ENCODE measurements around the gene DLG5. TPM values are rescaled to one million over a fixed set of nuclear protein-coding genes. Genes with fewer than 3 reads are reported as not detected.

DLG5 gene
- total and polyA plus RNA-seq, 9 of the 15 experiments (the other 6 are each of a cell fraction or from before 2014, with no cell fraction given): 1.4 to 26.8 (median 11.2) TPM

DNA sequence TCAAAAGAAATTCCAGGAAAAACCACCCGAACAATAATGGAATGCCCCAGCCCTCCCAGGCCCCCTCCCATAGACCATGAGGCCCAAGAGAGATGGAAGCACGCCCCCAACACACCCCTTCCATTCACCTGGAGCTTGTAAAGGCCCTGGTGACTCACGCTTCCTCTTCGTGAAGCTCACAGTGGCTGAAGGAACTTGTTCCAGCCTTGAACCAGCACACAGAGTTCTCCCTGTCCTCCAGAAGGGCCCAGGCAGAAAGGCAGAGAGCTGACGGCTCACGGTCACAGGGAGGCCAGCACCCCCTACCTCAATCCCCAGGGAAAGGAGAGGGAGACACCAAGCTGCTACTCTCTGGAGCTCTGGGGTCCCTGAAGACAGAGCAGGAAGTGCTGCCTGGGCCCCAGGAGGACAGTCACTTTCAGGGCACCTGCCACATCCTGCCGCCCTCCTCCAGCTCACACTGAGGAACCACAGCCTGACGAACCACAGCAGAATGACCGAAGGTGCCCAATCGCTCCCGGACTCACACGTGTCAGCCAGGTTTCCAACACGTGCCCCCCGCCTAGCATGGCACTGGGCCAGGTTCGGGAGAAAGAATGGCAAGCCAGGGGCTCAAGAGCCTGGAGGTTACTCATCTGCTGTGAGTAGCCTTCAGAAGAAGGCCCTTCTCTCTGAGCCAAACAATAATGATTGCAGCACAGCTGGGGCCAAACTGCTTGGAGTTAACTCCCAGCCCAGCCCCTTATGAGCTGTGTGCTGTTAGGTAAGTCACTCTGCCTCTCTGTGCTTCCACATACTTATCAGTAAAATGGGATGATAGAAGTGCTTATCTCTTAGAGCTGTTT lies 52.8 kb downstream of the DLG5 start (continued):
- TF ChIP-seq, protein P1, sequence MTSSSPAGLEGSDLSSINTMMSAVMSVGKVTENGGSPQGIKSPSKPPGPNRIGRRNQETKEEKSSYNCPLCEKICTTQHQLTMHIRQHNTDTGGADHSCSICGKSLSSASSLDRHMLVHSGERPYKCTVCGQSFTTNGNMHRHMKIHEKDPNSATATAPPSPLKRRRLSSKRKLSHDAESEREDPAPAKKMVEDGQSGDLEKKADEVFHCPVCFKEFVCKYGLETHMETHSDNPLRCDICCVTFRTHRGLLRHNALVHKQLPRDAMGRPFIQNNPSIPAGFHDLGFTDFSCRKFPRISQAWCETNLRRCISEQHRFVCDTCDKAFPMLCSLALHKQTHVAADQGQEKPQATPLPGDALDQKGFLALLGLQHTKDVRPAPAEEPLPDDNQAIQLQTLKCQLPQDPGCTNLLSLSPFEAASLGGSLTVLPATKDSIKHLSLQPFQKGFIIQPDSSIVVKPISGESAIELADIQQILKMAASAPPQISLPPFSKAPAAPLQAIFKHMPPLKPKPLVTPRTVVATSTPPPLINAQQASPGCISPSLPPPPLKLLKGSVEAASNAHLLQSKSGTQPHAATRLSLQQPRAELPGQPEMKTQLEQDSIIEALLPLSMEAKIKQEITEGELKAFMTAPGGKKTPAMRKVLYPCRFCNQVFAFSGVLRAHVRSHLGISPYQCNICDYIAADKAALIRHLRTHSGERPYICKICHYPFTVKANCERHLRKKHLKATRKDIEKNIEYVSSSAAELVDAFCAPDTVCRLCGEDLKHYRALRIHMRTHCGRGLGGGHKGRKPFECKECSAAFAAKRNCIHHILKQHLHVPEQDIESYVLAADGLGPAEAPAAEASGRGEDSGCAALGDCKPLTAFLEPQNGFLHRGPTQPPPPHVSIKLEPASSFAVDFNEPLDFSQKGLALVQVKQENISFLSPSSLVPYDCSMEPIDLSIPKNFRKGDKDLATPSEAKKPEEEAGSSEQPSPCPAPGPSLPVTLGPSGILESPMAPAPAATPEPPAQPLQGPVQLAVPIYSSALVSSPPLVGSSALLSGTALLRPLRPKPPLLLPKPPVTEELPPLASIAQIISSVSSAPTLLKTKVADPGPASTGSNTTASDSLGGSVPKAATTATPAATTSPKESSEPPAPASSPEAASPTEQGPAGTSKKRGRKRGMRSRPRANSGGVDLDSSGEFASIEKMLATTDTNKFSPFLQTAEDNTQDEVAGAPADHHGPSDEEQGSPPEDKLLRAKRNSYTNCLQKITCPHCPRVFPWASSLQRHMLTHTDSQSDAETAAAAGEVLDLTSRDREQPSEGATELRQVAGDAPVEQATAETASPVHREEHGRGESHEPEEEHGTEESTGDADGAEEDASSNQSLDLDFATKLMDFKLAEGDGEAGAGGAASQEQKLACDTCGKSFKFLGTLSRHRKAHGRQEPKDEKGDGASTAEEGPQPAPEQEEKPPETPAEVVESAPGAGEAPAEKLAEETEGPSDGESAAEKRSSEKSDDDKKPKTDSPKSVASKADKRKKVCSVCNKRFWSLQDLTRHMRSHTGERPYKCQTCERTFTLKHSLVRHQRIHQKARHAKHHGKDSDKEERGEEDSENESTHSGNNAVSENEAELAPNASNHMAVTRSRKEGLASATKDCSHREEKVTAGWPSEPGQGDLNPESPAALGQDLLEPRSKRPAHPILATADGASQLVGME (CRISPR knock-in tag; IDR thresholded peaks at IDR 0.05): no peak
- no peak for TF ChIP-seq WHSC1 (IDR thresholded peaks at IDR 0.05; ENCODE audit: low read length)
- TF ChIP-seq ZNF583 (CRISPR knock-in tag; IDR thresholded peaks at IDR 0.05): no peak
- no peak for TF ChIP-seq THAP7 (CRISPR knock-in tag; IDR thresholded peaks at IDR 0.05)
- TF ChIP-seq BCOR (IDR thresholded peaks at IDR 0.05): peak; percentile 72; the same call in 1 of the 2 replicates
- peak in 1 of 3 experiments; percentile 3 for TF ChIP-seq YY1 (IDR thresholded peaks at IDR 0.05; ENCODE audit: borderline replicate concordance in 1 of 3, control insufficient read depth in 1 of 3, extremely low read depth in 1 of 3, insufficient read depth in 3 of 3, insufficient read length in 1 of 3, insufficient replicate concordance in 2 of 3, low read depth in 1 of 3, low read length in 2 of 3)
- TF ChIP-seq ELK1 (CRISPR knock-in tag; IDR thresholded peaks at IDR 0.05): 0 out of 2 replicates have a peak, but pooled peaks have one; percentile 59
- TF ChIP-seq NR4A1 (CRISPR knock-in tag; IDR thresholded peaks at IDR 0.05): no peak
- TF ChIP-seq NR4A1 (tag; IDR thresholded peaks at IDR 0.05): no peak
- TF ChIP-seq PTBP1 (IDR thresholded peaks at IDR 0.05; ENCODE audit: low read depth, low read length): no peak
- TF ChIP-seq, protein P2, sequence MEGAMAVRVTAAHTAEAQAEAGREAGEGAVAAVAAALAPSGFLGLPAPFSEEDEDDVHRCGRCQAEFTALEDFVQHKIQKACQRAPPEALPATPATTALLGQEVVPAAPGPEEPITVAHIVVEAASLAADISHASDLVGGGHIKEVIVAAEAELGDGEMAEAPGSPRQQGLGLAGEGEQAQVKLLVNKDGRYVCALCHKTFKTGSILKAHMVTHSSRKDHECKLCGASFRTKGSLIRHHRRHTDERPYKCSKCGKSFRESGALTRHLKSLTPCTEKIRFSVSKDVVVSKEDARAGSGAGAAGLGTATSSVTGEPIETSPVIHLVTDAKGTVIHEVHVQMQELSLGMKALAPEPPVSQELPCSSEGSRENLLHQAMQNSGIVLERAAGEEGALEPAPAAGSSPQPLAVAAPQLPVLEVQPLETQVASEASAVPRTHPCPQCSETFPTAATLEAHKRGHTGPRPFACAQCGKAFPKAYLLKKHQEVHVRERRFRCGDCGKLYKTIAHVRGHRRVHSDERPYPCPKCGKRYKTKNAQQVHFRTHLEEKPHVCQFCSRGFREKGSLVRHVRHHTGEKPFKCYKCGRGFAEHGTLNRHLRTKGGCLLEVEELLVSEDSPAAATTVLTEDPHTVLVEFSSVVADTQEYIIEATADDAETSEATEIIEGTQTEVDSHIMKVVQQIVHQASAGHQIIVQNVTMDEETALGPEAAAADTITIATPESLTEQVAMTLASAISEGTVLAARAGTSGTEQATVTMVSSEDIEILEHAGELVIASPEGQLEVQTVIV (CRISPR knock-in tag; IDR thresholded peaks at IDR 0.05; ENCODE audit: borderline replicate concordance): no peak
- TF ChIP-seq, protein P3, sequence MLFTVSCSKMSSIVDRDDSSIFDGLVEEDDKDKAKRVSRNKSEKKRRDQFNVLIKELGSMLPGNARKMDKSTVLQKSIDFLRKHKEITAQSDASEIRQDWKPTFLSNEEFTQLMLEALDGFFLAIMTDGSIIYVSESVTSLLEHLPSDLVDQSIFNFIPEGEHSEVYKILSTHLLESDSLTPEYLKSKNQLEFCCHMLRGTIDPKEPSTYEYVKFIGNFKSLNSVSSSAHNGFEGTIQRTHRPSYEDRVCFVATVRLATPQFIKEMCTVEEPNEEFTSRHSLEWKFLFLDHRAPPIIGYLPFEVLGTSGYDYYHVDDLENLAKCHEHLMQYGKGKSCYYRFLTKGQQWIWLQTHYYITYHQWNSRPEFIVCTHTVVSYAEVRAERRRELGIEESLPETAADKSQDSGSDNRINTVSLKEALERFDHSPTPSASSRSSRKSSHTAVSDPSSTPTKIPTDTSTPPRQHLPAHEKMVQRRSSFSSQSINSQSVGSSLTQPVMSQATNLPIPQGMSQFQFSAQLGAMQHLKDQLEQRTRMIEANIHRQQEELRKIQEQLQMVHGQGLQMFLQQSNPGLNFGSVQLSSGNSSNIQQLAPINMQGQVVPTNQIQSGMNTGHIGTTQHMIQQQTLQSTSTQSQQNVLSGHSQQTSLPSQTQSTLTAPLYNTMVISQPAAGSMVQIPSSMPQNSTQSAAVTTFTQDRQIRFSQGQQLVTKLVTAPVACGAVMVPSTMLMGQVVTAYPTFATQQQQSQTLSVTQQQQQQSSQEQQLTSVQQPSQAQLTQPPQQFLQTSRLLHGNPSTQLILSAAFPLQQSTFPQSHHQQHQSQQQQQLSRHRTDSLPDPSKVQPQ (CRISPR knock-in tag; IDR thresholded peaks at IDR 0.05; ENCODE audit: borderline replicate concordance): no peak
